HL-60 (cell line): ENCODE results near the gene APOE.

ENCODE experiments used
- DNase-seq, 2 experiments: peaks; one replicate each; pipeline ENCODE4 v3.0.0-alpha.2; 2010 to 2020; ENCODE audit warnings: low read depth in 1 of 2, low spot score in 1 of 2
- H3K27ac ChIP-seq: fragments of 250-450 bp; sonication (Bioruptor Pico); replicated peaks from 2 replicates; pipeline ENCODE4 v1.5.1; 2020; ENCODE audit warnings: mild to moderate bottlenecking, moderate library complexity
- H3K27me3 ChIP-seq: fragments of 250-450 bp; sonication (Bioruptor Pico); 2 replicates; pipeline ENCODE4 v1.5.1; 2021; ENCODE audit warnings: mild to moderate bottlenecking, moderate library complexity; ENCODE audit not compliant: insufficient read depth, poor library complexity, severe bottlenecking
- H3K4me3 ChIP-seq: replicated peaks from 2 replicates; pipeline ENCODE4 v1.5.1; 2011; ENCODE audit warnings: mild to moderate bottlenecking, control low read depth, low read length; ENCODE audit not compliant: insufficient read depth
- GABPA ChIP-seq: IDR thresholded peaks from 2 replicates; pipeline ENCODE4 v1.6.1; 2012; ENCODE audit warnings: low read depth
- POLR2AphosphoS5 ChIP-seq: IDR thresholded peaks from 2 replicates; pipeline ENCODE4 v1.6.1; 2012; ENCODE audit warnings: low read depth
- REST ChIP-seq: IDR thresholded peaks from 2 replicates; pipeline ENCODE4 v1.6.1; 2012; ENCODE audit warnings: low read depth; ENCODE audit not compliant: insufficient replicate concordance
- SPI1 ChIP-seq: IDR thresholded peaks from 2 replicates; pipeline ENCODE4 v1.6.1; 2012; ENCODE audit warnings: low read depth, mild to moderate bottlenecking, borderline replicate concordance
- TF ChIP-seq, protein P1 (sequence below): IDR thresholded peaks from one replicate; pipeline ENCODE4 v1.5.1; 2011; ENCODE audit warnings: low read length, control low read depth, inconsistent platforms; ENCODE audit not compliant: insufficient read depth

The APOE gene

DNA sequence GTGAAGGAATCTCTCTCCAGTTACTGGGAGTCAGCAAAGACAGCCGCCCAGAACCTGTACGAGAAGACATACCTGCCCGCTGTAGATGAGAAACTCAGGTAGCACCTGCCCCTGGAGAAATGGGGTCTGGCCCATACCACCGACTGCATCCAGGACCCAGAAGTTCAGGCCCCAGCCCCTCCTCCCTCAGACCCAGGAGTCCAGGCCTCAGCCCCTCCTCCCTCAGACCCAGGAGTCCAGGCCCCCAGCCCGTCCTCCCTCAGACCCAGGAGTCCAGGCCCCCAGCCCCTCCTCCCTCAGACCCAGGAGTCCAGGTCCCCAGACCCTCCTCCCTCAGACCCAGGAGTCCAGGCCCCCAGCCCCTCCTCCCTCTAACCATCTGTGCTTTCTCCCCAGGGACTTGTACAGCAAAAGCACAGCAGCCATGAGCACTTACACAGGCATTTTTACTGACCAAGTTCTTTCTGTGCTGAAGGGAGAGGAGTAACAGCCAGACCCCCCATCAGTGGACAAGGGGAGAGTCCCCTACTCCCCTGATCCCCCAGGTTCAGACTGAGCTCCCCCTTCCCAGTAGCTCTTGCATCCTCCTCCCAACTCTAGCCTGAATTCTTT, 43.3 kb downstream of the APOE start:
- Histone ChIP-seq H3K4me3 (no peak overlapping the region), H3K27ac (no peak overlapping the region), H3K27me3 (no peaks in the 10 kb centered on the region)
- TF ChIP-seq SPI1 (no peak), GABPA (no peak), REST (no peak), POLR2AphosphoS5 (no peak)
- TF ChIP-seq, protein P1, sequence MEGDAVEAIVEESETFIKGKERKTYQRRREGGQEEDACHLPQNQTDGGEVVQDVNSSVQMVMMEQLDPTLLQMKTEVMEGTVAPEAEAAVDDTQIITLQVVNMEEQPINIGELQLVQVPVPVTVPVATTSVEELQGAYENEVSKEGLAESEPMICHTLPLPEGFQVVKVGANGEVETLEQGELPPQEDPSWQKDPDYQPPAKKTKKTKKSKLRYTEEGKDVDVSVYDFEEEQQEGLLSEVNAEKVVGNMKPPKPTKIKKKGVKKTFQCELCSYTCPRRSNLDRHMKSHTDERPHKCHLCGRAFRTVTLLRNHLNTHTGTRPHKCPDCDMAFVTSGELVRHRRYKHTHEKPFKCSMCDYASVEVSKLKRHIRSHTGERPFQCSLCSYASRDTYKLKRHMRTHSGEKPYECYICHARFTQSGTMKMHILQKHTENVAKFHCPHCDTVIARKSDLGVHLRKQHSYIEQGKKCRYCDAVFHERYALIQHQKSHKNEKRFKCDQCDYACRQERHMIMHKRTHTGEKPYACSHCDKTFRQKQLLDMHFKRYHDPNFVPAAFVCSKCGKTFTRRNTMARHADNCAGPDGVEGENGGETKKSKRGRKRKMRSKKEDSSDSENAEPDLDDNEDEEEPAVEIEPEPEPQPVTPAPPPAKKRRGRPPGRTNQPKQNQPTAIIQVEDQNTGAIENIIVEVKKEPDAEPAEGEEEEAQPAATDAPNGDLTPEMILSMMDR, result no peak
- no peak for DNase-seq

DNA sequence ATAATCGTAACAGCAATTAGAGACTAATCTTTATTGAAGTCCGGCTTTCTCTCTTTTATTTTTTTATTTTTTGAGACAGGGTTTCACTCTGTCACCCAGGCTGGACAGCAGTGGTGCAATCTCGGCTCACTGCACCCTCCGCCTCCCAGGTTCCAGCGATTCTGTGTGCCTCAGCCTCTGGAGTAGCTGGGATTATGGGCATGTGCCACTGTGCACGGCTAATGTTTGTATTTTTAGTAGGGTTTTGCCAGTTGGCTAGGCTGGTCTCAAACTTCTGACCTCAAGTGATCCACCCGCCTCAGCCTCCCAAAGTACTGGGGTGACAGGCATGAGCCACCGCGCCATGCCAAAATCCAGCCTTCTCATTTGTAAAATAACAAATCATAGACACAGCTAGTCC, 44.0 kb downstream of the APOE start:
- TF ChIP-seq GABPA, result no peak
- TF ChIP-seq, protein P1, result no peak
- no peak for TF ChIP-seq REST
- no peak for TF ChIP-seq POLR2AphosphoS5
- no peak for TF ChIP-seq SPI1
- DNase-seq, result no peak
- Histone ChIP-seq H3K27me3 (no peaks in the 10 kb centered on the region), H3K4me3 (no peak overlapping the region), H3K27ac (no peak overlapping the region)

GRCh38 chr19:44951179-44952159, 45.9 kb downstream of the APOE start:
- DNase-seq, result peak; percentile 51 to 71
- no peak overlapping the region for H3K4me3 ChIP-seq
- H3K27me3 ChIP-seq, result no peaks in the 10 kb centered on the region
- TF ChIP-seq POLR2AphosphoS5 (no peak), SPI1 (no peak)
- TF ChIP-seq, protein P1, result peak; percentile 71
- no peak overlapping the region for H3K27ac ChIP-seq
